NCI-H2227 (cell line): ENCODE results near the gene UQCC3.
"Not testable (repeated sequence)": the region's sequence is repeated elsewhere in the genome, so short reads cannot be mapped to it uniquely, and the experiment has no call there.

Experiments used
- DNase-seq: peaks from one replicate; lab custom pipeline; 2025; ENCODE audit not compliant: unreplicated experiment; lab: John Stamatoyannopoulos, UW

Gene UQCC3

DNA sequence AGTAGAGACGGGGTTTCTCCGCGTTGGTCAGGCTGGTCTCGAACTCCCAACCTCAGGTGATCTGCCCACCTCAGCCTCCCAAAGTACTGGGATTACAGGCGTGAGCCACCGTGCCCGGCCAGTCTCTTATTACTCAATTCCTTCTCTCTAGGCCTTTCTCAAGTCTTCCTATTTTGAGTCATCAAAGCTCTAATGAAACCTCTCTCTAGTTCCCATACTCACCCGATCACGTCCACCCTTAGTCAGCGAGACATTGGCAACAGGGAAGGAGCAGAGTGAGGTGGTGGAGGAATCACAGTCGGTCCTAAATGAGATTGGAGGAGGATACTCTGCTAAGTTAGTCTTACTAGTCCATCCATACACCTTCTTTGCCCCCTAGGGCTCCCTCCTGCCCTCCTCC lies 30.8 kb downstream of the UQCC3 start:
- no peak for DNase-seq

DNA sequence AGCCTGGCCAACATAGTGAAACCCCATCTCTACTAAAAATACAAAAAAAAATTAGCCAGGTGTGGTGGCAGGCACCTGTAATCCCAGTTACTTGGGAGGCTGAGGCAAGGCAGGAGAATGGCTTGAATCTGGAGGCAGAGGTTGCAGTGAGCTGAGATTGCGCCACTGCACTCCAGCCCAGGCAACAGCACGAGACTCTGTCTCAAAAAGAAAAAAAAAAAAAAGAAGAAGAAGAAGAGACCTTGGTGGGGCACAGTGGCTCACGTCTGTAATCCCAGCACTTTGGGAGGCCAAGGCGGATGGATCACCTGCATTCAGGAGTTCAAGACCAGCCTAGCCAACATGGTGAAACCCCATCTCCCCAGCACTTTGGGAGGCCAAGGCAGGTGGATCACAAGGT lies 32.4 kb downstream of the UQCC3 start:
- DNase-seq: not testable (repeated sequence)

DNA sequence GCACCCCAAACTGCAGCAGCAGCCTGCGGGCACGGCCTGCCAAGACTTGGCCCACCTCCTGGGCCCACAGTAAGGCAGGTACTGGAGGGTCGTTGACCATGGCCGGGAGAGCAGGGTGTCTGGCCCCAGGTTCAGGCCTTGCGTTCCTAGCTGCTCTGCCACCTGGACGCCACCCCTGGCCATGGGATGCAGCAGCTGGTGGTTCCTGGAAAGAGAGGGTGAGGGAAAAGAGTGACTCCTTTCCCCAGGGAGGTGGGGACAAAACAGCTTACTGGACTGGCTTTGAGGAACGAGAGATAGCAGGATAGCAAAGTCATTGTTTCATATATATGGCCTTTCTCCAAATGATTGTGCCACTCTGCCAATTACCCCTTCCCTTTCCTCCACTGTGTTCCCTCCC lies 33.9 kb downstream of the UQCC3 start:
- peak; percentile 33 for DNase-seq

DNA sequence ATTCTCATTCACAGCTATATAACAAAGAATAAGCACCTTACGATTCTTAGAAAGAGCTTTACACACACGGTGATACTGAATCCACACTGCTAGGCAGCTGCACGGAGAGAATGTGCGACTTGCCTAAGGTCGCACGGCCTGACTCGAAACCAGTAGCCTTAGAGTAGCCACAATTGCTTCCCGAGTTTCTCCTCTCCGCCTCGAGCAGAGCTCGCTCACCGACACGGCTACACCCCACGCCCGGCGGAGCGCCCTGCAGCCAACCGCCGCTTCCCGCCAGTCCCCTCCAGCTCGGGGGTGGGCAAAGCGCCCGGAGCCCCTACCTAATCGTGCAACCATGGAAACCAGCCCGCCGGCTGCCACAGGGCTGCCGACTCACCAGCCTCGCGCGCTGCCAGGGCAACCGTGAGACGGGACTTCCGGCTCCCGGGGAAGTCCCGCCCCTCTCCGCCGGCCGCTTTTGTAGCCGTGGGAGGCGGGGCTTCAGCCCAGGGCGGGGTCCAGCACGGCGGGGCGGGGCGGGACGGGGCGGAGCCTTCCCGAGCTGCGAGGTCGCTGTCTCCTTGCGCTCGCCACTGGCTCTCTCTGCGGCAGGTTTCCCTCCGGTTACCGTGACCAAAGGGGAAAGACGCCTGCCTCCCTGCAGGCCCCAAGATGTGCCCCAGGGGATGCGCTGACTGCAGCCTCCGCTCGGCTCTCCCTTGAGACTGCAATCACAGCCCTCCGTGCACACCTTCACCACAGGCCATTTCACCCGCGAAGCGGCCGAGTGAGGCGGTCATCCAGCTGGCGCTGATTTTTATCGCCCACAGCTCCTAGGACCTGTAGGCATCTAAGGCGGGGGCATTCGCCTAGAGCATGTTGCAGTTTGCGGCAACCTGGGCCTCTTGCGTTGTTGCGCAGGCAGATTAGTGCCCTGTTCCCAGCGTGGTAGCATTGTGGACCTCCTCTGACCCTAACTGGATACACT lies 34.7 kb downstream of the UQCC3 start:
- DNase-seq: peak; percentile 98

DNA sequence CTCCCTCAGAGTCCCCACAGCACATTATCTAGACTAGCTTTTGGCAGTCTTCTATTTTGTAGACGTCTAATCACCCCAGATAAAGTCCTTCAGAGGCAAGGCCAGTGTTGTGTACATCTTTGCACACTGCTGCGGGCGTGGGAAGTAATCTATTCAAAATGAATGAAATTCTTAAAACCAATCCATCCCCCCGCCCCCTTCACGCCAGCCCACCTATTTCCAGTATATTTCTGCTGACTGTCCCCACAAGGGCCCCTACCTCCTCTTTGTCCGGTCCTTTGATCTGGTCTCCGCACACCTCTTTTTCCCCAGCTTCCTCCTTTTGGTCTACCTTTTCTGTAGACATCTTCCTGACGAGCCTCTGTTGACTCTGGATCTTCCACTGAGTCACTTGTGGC lies 35.4 kb downstream of the UQCC3 start:
- DNase-seq: no peak

DNA sequence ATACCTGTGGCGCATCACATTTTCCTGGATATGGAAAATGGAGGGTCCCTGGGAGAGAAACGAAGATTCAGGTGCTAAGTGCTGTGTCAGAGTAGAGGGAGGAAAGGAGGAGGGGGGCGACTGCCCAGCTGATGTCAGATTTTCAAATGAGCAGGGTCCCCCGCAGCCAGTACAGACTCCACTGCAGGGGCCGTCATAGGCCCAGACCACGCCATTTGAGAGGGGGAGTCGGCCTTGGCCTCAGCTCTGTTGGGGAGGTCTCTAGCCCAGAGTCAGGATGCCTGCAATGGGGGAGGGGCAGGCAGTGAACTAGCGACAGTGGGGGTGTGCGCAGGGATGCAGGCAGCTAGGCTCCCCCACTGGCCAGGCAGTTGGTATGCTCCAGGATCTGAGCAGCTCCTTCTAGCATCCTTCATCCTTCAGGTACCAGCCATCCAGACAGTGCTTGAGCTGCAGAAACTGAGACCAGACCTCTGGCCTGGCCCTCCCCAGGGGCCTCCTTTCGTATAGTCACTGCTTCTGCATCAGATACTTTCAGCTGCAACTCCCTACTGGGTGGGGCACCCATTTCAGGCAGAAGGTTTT lies 35.9 kb downstream of the UQCC3 start, which contains the start of the genes BSCL2 and GNG3:
Gene BSCL2 (minus strand): TSS at position 148 of the 585 bp plus-strand sequence. CDS start 229 bp downstream, outside the sequence.
Gene GNG3 (plus strand): TSS at position 400 of the 585 bp plus-strand sequence. CDS start 620 bp downstream, outside the sequence.
- DNase-seq: peak; percentile 98

DNA sequence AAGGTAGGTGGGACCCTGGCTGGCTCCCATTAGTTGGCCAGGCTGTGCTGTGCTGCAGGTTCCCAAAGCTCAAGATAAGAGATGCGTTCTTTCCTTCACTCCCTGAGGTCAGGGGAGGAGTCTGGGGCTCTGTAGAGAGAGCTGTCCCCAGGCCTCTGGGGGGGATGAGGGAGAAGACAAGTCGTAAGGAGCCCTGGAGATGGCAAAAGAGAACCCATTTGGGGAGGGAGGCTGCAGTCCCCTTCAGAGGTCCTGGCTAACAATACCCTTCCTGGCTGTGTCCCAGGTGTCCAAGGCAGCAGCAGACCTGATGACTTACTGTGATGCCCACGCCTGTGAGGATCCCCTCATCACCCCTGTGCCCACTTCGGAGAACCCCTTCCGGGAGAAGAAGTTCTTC lies 36.9 kb downstream of the UQCC3 start:
- DNase-seq: peak; percentile 27

DNA sequence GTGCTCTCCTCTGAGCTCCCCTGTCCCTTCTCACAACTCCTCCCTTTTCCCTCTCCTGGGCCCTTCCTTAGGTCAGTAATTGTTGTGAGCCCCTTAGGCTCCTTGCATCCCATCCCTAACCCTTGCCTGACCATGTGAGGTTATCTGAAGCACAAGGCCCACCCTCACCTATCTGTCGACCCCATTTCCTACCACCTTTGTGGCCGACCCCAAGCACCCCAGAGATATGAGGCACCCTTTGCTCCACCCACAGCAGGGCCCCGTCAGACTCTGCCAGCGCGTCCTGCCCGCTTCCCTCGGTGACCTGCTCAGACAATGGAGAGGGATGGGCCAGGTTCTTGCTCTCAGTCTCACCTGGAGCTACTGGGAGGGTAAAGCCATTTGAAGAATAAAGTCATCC lies 37.3 kb downstream of the UQCC3 start:
- DNase-seq: no peak

DNA sequence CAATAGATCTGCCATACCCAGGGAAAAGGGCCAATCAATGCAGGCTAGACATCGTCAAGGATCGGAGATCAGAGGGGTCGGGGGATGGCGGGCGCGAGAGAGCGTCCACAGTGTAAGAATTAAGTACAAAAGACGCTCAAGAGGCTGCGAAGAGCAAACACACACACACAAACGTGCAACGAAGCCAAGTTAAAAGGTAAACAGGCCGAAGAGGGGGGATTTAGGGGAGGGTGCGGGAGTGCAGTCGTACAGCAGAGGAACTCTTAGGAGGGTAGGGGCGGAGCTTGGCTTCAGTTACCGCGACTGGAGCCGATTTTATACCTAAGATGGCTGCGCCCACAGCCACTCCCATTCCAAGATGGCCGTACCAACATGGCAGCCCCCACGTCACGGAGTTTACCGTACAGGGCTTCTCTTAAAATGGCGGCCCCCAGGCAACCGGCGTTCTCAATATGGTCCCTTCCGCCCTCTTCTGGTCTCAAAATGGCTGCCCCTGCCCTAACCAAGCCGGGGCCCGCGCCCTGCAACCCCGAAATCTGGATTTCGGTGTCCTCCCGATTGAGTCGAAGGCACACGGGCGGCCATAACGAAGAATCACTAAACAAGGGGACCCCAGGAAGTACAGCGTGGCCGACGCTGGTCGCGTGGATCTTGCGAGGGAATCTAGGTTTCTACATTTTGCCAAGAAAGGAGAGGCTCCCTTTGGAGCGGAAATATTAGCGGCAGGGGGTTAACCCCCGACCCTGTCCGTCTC lies 38.0 kb downstream of the UQCC3 start:
- DNase-seq: peak; percentile 99

DNA sequence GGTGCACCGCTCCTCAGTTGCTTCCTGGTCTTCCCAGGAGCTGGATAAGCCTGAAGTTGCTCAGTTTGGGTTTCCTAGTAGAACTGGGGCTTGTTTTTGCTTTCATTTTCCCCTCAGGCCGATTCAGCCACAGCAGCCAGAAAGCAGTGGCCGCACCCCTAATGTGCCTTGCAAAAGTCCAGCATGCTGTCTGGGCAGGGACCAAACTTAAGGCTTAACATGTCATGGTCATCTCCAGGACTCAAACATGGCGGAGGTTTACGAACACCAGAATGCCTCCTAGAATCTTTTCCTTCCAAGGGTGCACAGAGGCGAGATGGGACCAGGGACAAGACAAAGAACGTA lies 38.5 kb downstream of the UQCC3 start:
- DNase-seq: no peak

DNA sequence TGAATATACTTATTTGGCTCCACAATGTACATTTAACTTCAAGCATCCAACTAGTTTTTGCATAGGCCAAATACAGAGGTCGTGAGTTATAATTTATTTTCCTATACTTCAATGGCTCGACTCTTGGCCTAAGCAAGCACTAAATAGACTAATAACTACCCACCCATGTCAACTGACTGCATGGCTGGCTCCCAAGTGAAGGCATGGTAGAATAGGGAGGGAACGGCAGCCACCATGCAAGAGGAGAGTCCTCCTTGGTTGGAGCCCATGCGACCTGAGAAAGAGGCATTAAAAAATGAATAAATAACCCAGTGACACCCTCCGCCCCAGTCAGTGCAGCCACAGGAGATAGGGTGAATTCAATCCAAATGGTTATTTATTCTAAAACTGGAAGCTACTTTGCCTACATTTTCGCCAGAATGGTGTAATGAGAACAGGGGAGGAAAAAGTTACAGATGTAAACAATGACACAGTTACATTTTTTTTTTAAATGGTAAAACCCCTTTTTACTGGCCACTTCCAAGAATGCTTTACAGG lies 40.9 kb downstream of the UQCC3 start:
- no peak for DNase-seq

DNA sequence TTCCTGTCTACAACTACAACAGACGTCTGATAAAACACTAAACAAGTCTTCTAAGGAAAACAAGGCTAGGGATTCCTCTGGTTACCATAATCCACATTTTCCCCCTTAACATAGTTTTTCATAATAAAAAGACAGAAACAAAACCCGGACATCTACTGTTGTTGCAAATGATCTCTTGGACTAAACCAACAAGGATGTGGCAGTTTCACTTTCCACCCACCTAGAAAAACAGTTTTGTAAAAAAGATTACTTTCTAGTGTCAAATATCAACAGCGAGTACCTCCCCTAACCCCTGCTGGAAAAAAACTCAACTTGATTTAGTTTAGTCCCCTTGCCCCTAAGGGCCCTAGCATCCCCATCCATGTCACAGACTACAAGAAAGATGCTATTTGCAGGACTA lies 41.4 kb downstream of the UQCC3 start:
- no peak for DNase-seq

DNA sequence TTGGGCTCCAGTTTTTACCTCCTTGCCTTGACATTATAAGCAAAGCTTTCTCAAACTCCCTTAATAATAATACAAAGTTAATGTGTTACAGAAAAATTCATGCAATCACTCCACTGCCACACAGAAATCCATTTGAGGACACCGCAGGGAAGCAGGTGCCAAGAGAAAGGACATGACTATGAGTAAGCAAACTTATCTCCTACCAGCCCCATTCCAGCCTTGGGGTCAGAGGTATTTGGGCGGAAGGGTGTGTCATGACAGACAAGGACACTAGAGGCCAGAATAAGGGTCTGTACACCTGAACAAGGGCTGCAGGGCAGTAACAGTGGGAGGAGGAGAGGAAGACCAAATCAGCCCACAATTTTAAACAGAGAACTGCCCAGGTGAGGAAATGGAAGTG lies 41.9 kb downstream of the UQCC3 start:
- no peak for DNase-seq

DNA sequence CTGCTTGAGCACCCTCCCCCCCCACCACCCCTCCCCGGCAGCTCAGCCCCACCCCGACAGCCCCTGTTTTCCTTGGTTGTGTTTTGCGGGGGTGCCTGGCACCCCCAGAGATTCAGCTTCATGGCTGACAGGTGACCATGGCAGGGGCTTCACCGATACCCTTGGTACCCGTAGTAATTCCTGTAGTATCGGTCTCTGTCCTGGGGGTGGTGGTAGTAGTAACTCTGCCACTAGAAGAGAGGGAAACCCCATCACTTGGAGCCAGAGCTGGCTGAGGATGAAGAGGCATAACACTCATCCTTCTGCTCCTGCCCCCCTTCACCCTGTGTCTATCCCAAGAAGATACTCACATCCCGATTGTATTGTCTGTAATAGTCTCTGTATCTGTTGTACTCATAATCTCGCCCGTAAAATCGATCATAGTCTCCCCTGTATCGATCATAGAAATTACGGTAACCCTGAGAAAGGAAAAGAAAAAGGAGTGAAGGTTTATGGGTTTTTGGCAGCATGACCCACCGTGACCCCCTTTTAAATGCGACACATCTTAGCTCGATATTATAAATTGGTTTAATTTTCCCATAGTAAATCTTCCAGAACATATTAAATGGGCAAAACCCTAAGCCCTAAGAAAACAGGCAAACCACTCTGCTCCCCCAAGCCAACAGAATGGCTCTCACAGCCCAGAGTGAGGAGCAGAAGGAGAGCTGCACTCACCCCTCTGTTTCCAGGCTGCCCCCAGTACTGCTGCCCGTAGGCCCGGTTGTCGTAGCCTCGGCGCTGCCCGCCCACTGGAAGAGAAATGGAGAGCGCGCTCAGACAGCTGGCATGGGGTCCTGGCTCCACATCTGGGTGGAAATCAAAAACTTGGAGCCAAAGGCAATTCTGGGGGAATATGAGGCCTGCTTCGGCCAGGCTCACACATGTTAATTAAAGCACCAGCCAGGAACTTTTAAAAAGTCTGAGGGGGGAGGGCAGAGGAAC lies 44.0 kb downstream of the UQCC3 start:
- no peak for DNase-seq

DNA sequence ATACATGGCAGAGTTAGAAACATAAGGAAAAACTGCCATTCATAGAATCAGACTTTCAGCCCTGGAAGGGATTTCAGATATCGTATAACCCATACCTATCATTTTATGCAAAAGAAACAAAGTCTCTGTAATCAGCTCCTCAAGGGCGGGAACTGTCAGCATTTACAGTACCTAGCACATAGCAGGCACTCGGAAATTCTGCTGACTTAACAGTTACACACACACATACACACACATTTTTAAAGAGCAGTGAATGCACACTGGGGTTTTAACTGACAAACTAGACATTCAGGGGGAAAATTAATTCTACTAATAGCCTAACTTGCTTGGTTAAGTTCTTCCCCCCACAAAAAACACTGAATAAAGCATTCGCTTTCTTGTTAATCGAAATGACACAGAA lies 44.7 kb downstream of the UQCC3 start:
- DNase-seq: no peak

DNA sequence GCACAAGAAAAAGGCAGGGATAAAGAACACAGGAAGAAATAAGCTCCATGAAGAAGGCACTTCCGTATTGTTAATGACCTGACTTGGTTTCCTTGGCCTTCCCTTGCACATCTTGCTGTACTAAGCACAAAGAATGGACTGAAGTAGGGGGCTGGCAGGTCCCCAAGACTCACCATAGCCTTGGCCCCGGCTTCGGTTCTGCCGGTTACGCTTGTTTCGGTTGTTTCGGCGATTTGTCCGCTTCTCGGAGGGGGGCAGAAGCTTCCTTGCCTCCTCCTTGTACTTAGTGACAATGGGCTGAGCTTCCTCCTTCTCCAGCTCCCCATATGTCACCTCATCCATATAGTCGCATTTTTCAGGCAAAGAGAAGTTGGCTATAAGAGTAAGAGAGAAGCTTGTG lies 45.3 kb downstream of the UQCC3 start:
- DNase-seq: no peak

DNA sequence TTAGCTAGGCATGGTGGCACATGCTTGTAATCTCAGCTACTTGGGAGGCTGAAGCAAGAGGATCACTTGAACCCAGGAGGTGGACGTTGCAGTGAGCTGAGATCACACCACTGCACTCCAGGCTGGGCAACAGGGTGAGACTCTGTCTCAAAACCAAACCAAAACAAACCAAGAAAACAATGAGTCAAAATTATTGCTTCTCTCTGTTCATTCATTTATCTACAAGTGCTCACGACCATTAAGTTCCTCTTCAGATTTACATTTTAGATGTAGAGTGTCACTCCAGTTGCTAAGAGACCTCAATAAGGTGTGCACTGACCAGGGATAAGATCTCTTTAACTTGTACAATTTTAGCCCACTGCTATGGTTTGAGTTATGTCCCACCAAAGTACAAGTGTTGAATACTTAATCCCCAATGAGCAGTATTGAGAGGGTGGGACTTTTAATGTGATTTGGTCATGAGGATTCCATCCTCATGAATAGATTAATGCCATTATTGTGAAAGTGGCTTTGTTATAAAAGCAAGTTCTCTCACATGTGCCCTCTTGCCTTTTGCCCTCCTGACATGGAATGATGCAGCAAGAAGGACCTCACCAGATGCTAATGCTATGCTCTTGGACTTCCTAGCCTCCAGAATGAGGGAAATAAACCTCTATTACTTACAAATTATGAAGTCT lies 48.0 kb downstream of the UQCC3 start:
- DNase-seq: no peak

DNA sequence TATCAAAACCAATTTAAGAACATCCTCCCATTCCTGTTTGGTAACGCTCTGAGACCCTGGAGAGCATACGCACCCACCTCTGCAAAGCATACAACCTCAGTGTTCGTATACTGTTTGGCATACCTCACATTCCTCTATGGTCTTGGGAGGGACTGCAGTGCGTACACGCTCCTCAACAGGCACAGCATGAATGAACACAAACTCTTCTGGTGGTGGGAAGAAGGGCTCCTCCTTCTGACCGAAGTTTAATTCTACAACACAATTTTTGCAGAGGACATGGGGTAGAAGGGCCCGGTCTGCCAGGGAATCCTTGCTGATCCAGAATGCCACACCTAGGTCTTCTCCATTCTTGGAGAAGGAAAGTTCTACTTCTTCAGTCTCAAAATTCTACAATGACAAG lies 50.5 kb downstream of the UQCC3 start:
- DNase-seq: no peak
